HG02678 (cell line): Measurements from ENCODE around the gene ZNF33B.
"Not testable (repeated sequence)": the region's sequence is repeated elsewhere in the genome, so short reads cannot be mapped to it uniquely, and the experiment has no call there.

Experiments used
- ATAC-seq: cut with Tn5 transposase; IDR thresholded peaks from one replicate; pipeline ENCODE4 v1.9.1; 2021; ENCODE audit warnings: mild to moderate bottlenecking, moderate library complexity; ENCODE audit not compliant: unreplicated experiment

The ZNF33B gene

GRCh38 chr10:42618424-42618823 lies 19.9 kb downstream of the ZNF33B start:
- no peak for ATAC-seq

GRCh38 chr10:42615419-42615818 lies 23.0 kb downstream of the ZNF33B start:
- no peak for ATAC-seq

- no peak for ATAC-seq
Measured at GRCh38 chr10:42609872-42610271, 28.5 kb downstream of the ZNF33B start.

- no peak for ATAC-seq
Measured at GRCh38 chr10:42598249-42598873, 40.0 kb downstream of the ZNF33B start.

- ATAC-seq: no peak
Measured at GRCh38 chr10:42596196-42596595, 42.2 kb downstream of the ZNF33B start.

- ATAC-seq: no peak
Measured at GRCh38 chr10:42594246-42594650, 44.1 kb downstream of the ZNF33B start.

- no peak for ATAC-seq
Measured at GRCh38 chr10:42593284-42593683, 45.1 kb downstream of the ZNF33B start.

GRCh38 chr10:42583828-42584227 lies 54.5 kb downstream of the ZNF33B start:
- ATAC-seq: no peak

- ATAC-seq: no peak
Measured at GRCh38 chr10:42578019-42578418, 60.4 kb downstream of the ZNF33B start.

- ATAC-seq: no peak
Measured at GRCh38 chr10:42576338-42576737, 62.0 kb downstream of the ZNF33B start.

- ATAC-seq: no peak
Measured at GRCh38 chr10:42574336-42574735, 64.0 kb downstream of the ZNF33B start.

- no peak for ATAC-seq
Measured at GRCh38 chr10:42556931-42557330, 81.4 kb downstream of the ZNF33B start.

GRCh38 chr10:42553576-42553975 lies 84.8 kb downstream of the ZNF33B start:
- ATAC-seq: not testable (repeated sequence)

- ATAC-seq: peak; percentile 32
Measured at GRCh38 chr10:42553064-42553407, 85.3 kb downstream of the ZNF33B start.

GRCh38 chr10:42552188-42553063 lies 85.9 kb downstream of the ZNF33B start:
- ATAC-seq: peak; percentile 95

- no peak for ATAC-seq
Measured at GRCh38 chr10:42551582-42552187, 86.7 kb downstream of the ZNF33B start.

- ATAC-seq: no peak
Measured at GRCh38 chr10:42549851-42550250, 88.5 kb downstream of the ZNF33B start.

GRCh38 chr10:42548254-42548653 lies 90.1 kb downstream of the ZNF33B start:
- ATAC-seq: no peak

GRCh38 chr10:42544945-42545344 lies 93.4 kb downstream of the ZNF33B start:
- no peak for ATAC-seq

GRCh38 chr10:42543840-42544372 lies 94.5 kb downstream of the ZNF33B start:
- no peak for ATAC-seq
